Breast epithelium (tissue), 3 donors: ENCODE results near the gene SUMF2.

Experiments
- CTCF ChIP-seq, 3 donors: fragments of 450-650 bp; IDR thresholded peaks; one replicate each; pipeline ENCODE4 v1.5.1; 2016 to 2017; ENCODE audit warnings: antibody characterized with exemption in 3 of 3, mild to moderate bottlenecking in 3 of 3, moderate library complexity in 3 of 3
- POLR2A ChIP-seq: fragments of 450-650 bp; IDR thresholded peaks from one replicate; pipeline ENCODE4 v1.6.1; 2016; ENCODE audit warnings: antibody characterized with exemption, mild to moderate bottlenecking, moderate library complexity
- POLR2AphosphoS5 ChIP-seq, 3 donors: sonication (generic); formaldehyde crosslinking; IDR thresholded peaks; one replicate each; pipeline ENCODE4 v1.6.1; 2017; ENCODE audit warnings: antibody characterized with exemption in 3 of 3

GRCh38 chr7:56081626-56082340 lies 17.7 kb downstream of the SUMF2 start:
- TF ChIP-seq CTCF (IDR thresholded peaks at IDR 0.05) (no peak), POLR2AphosphoS5 (IDR thresholded peaks at IDR 0.05) (no peak), POLR2A (no peak)
